Gastrocnemius medialis (tissue), 4 donors: Measurements from ENCODE around the gene GCHFR. TPM values are rescaled to one million over a fixed set of nuclear protein-coding genes. Genes with fewer than 3 reads are reported as not detected.

Source experiments
- ATAC-seq, 2 donors: fragments of 150-250 bp; one replicate each; pipeline ENCODE4 v1.9.1; 2016
- DNase-seq, 2 donors: peaks; one replicate each; pipeline ENCODE4 v3.0.0-alpha.2; 2019
- H3K27ac ChIP-seq, 4 donors: fragments of 200-600 bp; sonication (generic); 1 replicate in 1 of 4; 2 replicates in 3 of 4; pipeline ENCODE4 v1.5.1; 2016 to 2018; ENCODE audit warnings: mild to moderate bottlenecking in 2 of 4, moderate library complexity in 1 of 4
- H3K27me3 ChIP-seq, 3 donors: fragments of 200-600 bp; sonication (generic) in 2 of 3; 1 replicate in 1 of 3; 2 replicates in 2 of 3; pipeline versions ENCODE4 v1.5.1 to v1.6.0; 2016 to 2019; ENCODE audit warnings: mild to moderate bottlenecking in 1 of 3, moderate library complexity in 1 of 3
- H3K36me3 ChIP-seq, 2 donors: fragments of 200-600 bp; sonication (generic) in 1 of 2; one replicate each; pipeline ENCODE4 v1.5.1; 2017 to 2018
- H3K4me1 ChIP-seq, 2 donors: fragments of 200-600 bp; sonication (generic) in 1 of 2; one replicate each; pipeline ENCODE4 v1.5.1; 2016 to 2017; ENCODE audit warnings: mild to moderate bottlenecking in 2 of 2
- H3K4me3 ChIP-seq, 4 donors: fragments of 200-600 bp; sonication (generic) in 3 of 4; 1 replicate in 1 of 4; 2 replicates in 3 of 4; pipeline ENCODE4 v1.5.1; 2016 to 2019; ENCODE audit warnings: mild to moderate bottlenecking in 2 of 4
- H3K9me3 ChIP-seq, 3 donors: fragments of 200-600 bp; sonication (generic) in 2 of 3; 1 replicate in 1 of 3; 2 replicates in 2 of 3; pipeline ENCODE4 v1.5.1; 2016 to 2019
- CTCF ChIP-seq, 5 experiments: fragments of 450-650 bp in 3 of 5; fragments of 200-600 bp in 2 of 5; sonication (generic) in 2 of 5; IDR thresholded peaks in 4 of 5; conservative IDR thresholded peaks in 1 of 5; 1 replicate in 4 of 5; 2 replicates in 1 of 5; pipeline ENCODE4 v1.5.1; 2016 to 2019; ENCODE audit warnings: antibody characterized with exemption in 5 of 5, mild to moderate bottlenecking in 3 of 5, moderate library complexity in 3 of 5
- POLR2A ChIP-seq, 2 donors: fragments of 450-650 bp; IDR thresholded peaks; one replicate each; pipeline ENCODE4 v1.6.1; 2017; ENCODE audit warnings: antibody characterized with exemption in 2 of 2, mild to moderate bottlenecking in 2 of 2, moderate library complexity in 2 of 2
- in situ Hi-C, 4 donors: fragments of 200-750 bp; cut with MboI; loops; one replicate each; pipeline versions ENCODE4 v1.15.0 to v1.8.0; 2017; ENCODE audit warnings: low sequenced_read_pairs in 4 of 4
- intact Hi-C: fragments of 100-400 bp; cut with DNase I; formaldehyde crosslinking; loops from one replicate; pipeline ENCODE4 v1.15.1; 2023; ENCODE audit warnings: low total_unique reads
- total RNA-seq, 4 donors: library from RNA; depleted of rRNA; stranded (reverse); fragments of >200 nt; gene quantifications; one replicate each; pipeline versions ENCODE4 v1.1.0 to v1.2.3, GENCODE V29; 2016

Gene GCHFR
- total RNA-seq, 4 donors from 2014 or later: 0.49 to 16.9 (median 14.4) TPM

- intact Hi-C loops: no loop called here
Observed at GRCh38 chr15:40743921-40744814, 19.7 kb upstream of the GCHFR start.

GRCh38 chr15:40744815-40745152 is 19.1 kb upstream of the GCHFR start:
- H3K27ac ChIP-seq: no peak overlapping the region

More at GRCh38 chr15:40743921-40744814, 19.7 kb upstream of the GCHFR start:
- H3K9me3 ChIP-seq: no peaks in the 10 kb centered on the region
- peak in 1 of 2 donors; percentile 25 for ATAC-seq
- peaks cover 0 to 42% of the 10 kb centered on the region in 2 donors for H3K36me3 ChIP-seq
- peaks cover 18 to 20% of the 10 kb centered on the region in 2 donors for H3K4me1 ChIP-seq
- H3K27me3 ChIP-seq: no peaks in the 10 kb centered on the region
- TF ChIP-seq CTCF (IDR thresholded peaks at IDR 0.05 in 4 of 5, conservative IDR thresholded peaks at IDR 0.05 in 1 of 5) (no peak), POLR2A (IDR thresholded peaks at IDR 0.05) (no peak)
- no peak for DNase-seq
- peak overlapping the region in 3 of 4 donors; percentile 35 to 61 (median 37) for H3K27ac ChIP-seq
- in situ Hi-C loops: no loop called here
- no peak overlapping the region for H3K4me3 ChIP-seq

DNA sequence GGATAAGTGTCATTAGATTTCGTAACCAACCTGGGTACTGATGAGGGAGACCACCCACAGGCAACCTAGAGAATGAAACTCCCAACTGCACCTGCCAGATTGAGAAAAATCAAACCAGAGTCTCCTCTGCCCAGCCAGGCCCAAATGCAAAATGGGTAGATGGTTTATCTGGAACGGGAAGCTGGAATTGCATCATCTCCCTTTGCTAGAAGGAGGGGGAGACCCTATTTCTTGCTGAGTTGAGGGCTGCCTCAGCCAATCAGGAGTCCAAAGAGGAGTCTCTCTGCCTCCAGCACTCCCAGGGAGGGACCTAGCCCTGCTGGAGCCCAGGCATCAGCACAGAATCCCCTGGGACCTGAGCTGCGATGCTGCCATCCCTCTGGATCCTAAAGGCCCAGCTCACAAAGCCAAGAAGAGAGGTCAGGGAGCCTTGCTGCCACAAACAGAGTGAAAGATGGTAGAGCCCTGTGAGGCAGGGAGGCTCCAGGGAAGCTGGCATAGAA is 16.9 kb upstream of the GCHFR start:
- intact Hi-C loops (no loop called here), in situ Hi-C loops (no loop called here)
- H3K27me3 ChIP-seq: no peaks in the 10 kb centered on the region
- no peak overlapping the region for H3K4me3 ChIP-seq
- H3K36me3 ChIP-seq: peaks cover 0 to 44% of the 10 kb centered on the region in 2 donors
- peaks cover 9 to 10% of the 10 kb centered on the region in 2 donors for H3K4me1 ChIP-seq
- peak overlapping the region in 2 of 4 donors; percentile 55 to 66 for H3K27ac ChIP-seq
- no peak for TF ChIP-seq POLR2A (IDR thresholded peaks at IDR 0.05)
- no peak for TF ChIP-seq CTCF (IDR thresholded peaks at IDR 0.05 in 4 of 5, conservative IDR thresholded peaks at IDR 0.05 in 1 of 5)
- ATAC-seq (no peak), DNase-seq (no peak)
- no peaks in the 10 kb centered on the region for H3K9me3 ChIP-seq

More at GRCh38 chr15:40744815-40745152, 19.1 kb upstream of the GCHFR start:
- intact Hi-C loops: no loop called here
- ATAC-seq (no peak), DNase-seq (no peak)
- Histone ChIP-seq H3K4me3 (no peak overlapping the region), H3K27me3 (no peaks in the 10 kb centered on the region), H3K9me3 (no peaks in the 10 kb centered on the region), H3K36me3 (peaks cover 0 to 40% of the 10 kb centered on the region in 2 donors), H3K4me1 (peaks cover 18 to 20% of the 10 kb centered on the region in 2 donors)
- TF ChIP-seq POLR2A (IDR thresholded peaks at IDR 0.05) (no peak), CTCF (IDR thresholded peaks at IDR 0.05 in 4 of 5, conservative IDR thresholded peaks at IDR 0.05 in 1 of 5) (no peak)
- in situ Hi-C loops: no loop called here

- H3K27ac ChIP-seq: peak overlapping the region; percentile 39 to 66 (median 48)
- peaks cover 0 to 39% of the 10 kb centered on the region in 2 donors for H3K36me3 ChIP-seq
- no peaks in the 10 kb centered on the region for H3K9me3 ChIP-seq
- in situ Hi-C loops (no loop called here), intact Hi-C loops (no loop called here)
- ATAC-seq (peak; percentile 64 to 75), DNase-seq (peak in 1 of 2 donors; percentile 72)
- no peaks in the 10 kb centered on the region for H3K27me3 ChIP-seq
- peaks cover 7 to 9% of the 10 kb centered on the region in 2 donors for H3K4me1 ChIP-seq
- TF ChIP-seq POLR2A (IDR thresholded peaks at IDR 0.05) (no peak), CTCF (IDR thresholded peaks at IDR 0.05 in 4 of 5, conservative IDR thresholded peaks at IDR 0.05 in 1 of 5) (no peak)
- H3K4me3 ChIP-seq: no peak overlapping the region
Observed at GRCh38 chr15:40747685-40748631, 15.9 kb upstream of the GCHFR start.
